ENCODE data around the gene ZNF341.
"Not testable (repeated sequence)": the region's sequence is repeated elsewhere in the genome, so short reads cannot be mapped to it uniquely, and the experiment has no call there.

Gene ZNF341

GRCh38 chr20:33730946-33731692 is 677 bp upstream of the ZNF341 start:
- FAIRE-seq = no peak

- FAIRE-seq = no peak
Measured at GRCh38 chr20:33732166-33732970, 572 bp downstream of the ZNF341 start.

DNA sequence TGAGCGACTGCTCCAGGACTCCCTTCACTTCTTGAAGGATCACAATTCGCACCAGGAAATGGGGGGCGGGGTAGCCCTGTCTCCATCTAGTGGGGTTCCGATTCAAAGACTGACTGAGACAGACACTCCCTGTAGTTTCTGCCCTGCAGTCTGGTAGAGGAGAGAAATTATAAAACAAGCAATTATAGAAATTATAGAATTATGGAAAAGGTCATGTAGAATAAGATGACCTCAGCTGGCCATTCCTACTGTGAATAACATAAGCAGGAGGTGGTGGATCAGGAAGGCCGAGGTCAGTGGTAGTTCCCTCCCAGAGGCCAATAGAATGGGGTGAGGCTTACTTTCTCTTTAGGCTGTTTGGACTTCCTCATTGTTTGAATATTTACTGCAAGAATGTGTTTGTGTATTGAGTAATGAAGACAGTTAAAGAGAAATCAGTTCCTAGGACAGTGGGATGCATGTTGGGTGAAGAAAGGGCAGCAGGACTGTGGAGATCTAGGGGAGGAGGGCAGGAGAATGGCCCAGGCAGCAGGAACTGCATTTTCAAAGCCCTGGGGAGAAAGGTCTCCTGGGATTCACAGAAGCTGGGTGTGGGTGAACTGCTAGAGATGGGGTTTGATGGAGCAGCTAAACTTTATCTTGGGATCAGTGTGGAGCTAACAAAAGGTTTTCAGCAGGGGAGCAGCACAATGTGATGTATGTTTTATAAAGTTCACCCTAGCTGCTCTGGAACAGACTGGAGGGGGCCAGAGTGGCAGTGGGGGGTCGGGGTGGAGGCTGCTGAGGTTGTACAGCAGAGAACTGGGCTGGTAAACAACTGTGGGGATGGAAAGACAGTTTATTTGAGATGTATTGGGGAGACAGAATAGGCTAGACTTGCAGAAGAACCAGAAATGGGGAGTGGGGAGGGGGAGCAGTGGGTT is 2.1 kb downstream of the ZNF341 start:
- no peak for FAIRE-seq

- no peak for FAIRE-seq
Measured at GRCh38 chr20:33736962-33737361, 5.2 kb downstream of the ZNF341 start.

DNA sequence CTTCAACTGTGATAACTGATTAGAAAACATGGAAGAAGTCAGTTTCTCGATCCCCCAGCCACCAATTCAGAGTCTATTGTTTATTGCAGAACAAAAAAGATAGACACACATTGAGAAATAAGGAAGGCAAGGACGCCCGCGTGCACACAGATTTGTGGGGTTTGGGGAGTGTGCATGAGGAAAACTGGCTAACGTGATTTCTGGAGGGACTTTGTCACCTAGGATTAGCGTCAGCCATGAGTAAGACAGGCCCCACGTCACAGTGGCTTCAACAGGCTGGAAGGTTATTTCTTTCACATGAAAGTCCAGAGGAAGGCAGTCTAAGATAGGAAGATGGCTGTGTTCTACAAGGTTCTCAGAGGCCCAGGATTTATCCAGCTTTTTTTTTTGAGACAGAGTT is 7.7 kb downstream of the ZNF341 start:
- no peak for FAIRE-seq

- no peak for FAIRE-seq
Measured at GRCh38 chr20:33740189-33740588, 8.4 kb downstream of the ZNF341 start.

- no peak for FAIRE-seq
Measured at GRCh38 chr20:33744181-33744580, 12.4 kb downstream of the ZNF341 start.

DNA sequence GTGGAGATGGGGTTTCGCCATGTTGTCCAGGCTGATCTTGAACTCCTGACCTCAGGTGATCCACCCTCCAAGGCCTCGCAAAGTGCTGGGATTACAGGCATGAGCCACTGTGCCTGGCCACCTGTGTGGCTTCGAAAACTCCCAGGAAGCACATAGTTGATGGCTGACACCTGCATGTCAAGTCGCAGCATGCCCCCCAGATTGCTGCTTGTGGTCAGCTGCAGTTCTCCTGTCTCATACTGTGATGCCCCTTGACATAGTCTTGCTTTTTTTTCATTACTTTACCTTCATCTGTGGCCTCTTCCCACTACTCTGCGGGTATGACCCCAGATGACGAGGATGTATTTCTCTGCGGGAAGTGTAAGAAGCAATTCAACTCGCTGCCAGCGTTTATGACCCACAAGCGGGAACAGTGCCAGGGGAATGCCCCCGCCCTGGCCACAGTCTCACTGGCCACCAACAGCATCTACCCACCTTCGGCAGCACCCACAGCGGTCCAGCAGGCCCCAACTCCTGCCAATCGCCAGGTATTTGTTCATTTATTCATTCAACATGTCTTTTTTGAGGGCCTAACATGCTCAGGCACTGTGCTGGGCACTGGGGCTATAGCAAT is 13.1 kb downstream of the ZNF341 start:
- FAIRE-seq = no peak

GRCh38 chr20:33746325-33746998 is 14.7 kb downstream of the ZNF341 start:
- FAIRE-seq = no peak

GRCh38 chr20:33751775-33752174 is 20.0 kb downstream of the ZNF341 start:
- no peak for FAIRE-seq

DNA sequence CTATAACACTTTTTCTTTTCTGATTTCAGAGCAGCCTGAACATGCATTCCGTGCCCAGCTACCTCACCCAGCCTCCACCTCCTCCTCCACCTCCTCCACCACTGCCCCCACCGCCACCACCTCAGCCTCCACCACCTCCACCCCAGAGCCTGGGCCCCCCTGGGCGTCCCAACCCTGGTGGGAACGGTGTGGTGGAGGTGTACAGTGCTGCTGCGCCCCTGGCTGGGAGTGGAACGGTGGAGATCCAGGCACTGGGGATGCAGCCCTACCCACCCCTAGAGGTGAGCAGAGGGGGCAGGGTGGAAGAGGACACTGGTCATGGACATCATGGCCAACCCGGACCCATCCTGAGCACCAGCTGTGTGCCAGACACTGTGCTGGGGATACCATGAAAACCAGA is 21.3 kb downstream of the ZNF341 start:
- FAIRE-seq = no peak

- FAIRE-seq = no peak
Measured at GRCh38 chr20:33753763-33754162, 22.0 kb downstream of the ZNF341 start.

- not testable (repeated sequence) for FAIRE-seq
Measured at GRCh38 chr20:33755936-33756490, 24.2 kb downstream of the ZNF341 start.

DNA sequence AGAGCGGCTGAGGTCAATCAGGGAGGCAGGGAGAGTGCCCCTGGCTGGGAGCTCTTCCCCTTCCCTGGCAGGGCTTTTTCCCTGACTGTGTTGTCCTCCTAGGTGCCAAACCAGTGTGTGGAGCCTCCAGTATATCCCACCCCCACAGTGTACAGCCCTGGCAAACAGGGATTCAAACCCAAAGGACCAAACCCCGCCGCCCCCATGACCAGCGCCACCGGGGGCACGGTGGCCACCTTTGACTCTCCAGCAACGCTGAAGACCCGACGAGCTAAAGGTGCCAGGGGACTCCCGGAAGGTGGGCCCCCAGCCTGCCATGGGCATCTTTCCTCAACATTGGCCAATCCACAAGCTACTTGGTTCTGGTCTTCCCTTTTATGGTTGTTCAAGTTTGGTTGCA is 25.2 kb downstream of the ZNF341 start:
- no peak for FAIRE-seq

DNA sequence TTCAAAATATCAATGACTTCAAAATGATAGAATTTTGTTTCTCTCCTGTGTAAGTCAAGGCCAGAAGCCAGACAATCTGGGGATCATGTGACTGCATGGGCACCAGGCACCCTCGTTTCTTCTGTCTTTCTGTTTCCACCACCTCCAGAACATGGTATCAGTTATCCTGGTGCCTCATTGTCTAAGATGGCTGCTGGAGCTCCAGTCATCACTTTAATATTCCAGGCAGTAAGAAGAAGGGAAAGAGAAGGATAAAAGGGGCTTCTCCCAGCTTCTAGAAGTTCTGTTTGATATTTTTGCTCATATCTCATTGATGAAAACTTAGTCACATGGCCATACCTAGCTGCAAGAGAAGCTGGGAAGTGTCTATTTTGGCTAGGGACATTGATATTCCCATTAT is 25.7 kb downstream of the ZNF341 start:
- no peak for FAIRE-seq

- no peak for FAIRE-seq
Measured at GRCh38 chr20:33761698-33762250, 30.0 kb downstream of the ZNF341 start.

DNA sequence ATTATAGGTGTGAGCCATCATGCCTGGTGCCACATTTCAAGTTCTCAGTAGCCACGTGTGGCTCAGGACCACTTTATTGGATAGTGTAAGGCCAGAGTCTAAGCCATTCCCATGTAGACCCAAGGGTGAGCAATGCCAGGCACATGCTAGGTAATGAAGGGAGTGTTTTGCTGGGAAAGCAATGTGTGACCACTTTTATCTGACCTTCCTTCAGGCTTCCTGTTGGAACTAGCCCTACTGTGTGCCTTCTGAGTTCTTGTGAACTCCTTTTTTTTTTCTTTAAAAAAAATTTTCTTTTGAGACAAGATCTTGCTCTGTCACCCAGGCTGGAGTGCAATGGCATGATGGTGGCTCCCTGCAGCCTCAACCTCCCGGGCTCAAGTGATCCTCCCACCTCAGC is 33.3 kb downstream of the ZNF341 start:
- no peak for FAIRE-seq

- FAIRE-seq = no peak
Measured at GRCh38 chr20:33765592-33765991, 33.8 kb downstream of the ZNF341 start.

DNA sequence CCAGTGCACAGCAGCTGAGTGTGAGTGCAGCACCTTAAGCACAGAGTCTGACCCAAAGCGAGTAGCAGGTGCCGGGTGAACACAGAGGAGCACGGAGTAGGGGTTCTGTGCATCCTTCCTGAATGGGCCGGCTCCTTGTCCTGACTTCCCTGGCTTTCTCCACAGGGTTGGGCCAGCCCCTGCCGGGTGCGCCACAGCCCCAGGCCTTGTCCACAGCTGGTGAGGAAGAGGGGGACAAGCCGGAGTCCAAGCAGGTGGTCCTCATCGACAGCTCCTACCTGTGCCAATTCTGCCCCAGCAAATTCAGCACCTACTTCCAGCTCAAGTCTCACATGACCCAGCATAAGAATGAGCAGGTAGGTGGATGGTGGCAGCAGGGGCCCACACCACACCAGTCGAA is 34.9 kb downstream of the ZNF341 start:
- no peak for FAIRE-seq

- no peak for FAIRE-seq
Measured at GRCh38 chr20:33767777-33768138, 36.0 kb downstream of the ZNF341 start.

DNA sequence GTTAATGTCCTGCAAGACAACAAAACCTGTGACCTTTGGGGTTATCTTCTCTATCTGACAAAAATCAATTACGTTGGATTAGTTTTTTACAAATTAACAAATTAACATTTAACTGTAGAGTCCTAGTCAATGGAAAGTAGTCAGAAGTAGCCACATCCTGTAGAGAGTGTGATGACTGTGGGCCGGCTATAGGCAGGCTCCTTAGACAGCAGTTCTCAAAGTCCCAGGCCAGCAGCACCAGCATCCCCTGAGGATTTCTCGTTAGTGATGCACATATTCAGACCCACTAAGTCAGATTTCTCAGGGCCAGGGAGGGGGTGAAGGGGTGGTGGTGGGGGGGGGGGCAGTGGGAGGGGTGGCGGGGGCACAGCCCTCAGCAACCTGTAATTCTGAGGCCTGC is 37.2 kb downstream of the ZNF341 start:
- no peak for FAIRE-seq

DNA sequence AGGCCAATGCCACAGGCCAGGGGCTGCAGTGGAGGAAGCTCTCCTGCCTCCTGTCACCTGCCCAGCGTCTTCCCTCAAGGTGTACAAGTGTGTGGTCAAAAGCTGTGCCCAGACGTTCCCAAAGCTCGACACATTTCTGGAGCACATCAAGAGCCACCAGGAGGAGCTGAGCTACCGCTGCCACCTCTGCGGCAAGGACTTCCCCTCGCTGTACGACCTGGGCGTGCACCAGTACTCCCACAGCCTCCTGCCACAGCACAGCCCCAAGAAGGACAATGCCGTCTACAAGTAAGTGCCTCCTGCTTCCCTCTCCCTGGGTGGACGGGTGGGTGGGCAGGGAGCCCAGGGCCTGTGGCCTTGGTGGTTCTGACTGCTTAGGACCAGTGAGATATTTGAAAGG is 38.2 kb downstream of the ZNF341 start:
- FAIRE-seq = no peak
